ENCODE measurements around the gene C12orf75.

C12orf75 gene

DNA sequence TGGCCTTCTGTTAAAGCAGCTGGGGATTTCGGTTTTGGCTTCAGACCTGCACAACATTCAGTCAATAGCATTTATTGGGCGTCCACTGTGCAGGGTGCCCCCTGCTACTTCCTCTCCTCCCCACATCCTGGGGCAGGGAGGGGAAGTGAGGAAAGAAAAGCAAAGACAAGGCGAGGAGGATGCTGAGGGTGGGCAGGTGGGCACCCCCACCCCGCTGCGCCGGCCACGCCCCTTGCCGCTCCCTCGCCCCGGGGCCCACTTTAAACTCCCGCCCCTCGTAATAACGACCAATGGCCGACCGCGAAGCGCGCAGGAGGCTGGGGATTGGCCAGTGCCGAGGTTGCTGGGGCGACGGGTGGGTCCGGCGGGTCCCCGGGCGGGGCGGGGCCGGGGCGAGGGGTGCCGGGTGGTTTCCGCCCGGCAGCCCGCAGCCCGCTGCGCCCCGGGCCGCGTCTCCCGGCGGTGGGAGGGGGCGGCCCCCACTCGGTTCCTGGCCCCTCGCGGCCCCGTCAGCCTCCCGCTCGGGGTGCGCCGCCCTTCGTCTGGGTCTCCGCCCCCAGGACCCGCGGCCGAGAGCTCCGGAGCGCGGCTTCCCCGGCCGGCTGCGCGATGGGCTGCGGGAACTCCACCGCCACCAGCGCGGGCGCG, at the start of gene C12orf75:
TSS of gene C12orf75 (plus strand) at position 409 of the 648 bp plus-strand sequence. CDS start at position 610, 201 bp downstream.
- H3K27ac ChIP-seq: peak within 1 kb of the TSS; percentile 48
- TF ChIP-seq, protein P1, sequence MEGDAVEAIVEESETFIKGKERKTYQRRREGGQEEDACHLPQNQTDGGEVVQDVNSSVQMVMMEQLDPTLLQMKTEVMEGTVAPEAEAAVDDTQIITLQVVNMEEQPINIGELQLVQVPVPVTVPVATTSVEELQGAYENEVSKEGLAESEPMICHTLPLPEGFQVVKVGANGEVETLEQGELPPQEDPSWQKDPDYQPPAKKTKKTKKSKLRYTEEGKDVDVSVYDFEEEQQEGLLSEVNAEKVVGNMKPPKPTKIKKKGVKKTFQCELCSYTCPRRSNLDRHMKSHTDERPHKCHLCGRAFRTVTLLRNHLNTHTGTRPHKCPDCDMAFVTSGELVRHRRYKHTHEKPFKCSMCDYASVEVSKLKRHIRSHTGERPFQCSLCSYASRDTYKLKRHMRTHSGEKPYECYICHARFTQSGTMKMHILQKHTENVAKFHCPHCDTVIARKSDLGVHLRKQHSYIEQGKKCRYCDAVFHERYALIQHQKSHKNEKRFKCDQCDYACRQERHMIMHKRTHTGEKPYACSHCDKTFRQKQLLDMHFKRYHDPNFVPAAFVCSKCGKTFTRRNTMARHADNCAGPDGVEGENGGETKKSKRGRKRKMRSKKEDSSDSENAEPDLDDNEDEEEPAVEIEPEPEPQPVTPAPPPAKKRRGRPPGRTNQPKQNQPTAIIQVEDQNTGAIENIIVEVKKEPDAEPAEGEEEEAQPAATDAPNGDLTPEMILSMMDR (conservative IDR thresholded peaks at IDR 0.05): no peak
- TF ChIP-seq ZFX (IDR thresholded peaks at IDR 0.05): no peak

GRCh38 chr12:105280966-105281693, 49.4 kb upstream of the C12orf75 start:
- TF ChIP-seq, protein P1 (conservative IDR thresholded peaks at IDR 0.05): no peak
- TF ChIP-seq ZFX (IDR thresholded peaks at IDR 0.05): no peak
- no peak overlapping the region for H3K27ac ChIP-seq

GRCh38 chr12:105281694-105282049, 48.8 kb upstream of the C12orf75 start:
- H3K27ac ChIP-seq: no peak overlapping the region
- TF ChIP-seq, protein P1 (conservative IDR thresholded peaks at IDR 0.05): no peak
- no peak for TF ChIP-seq ZFX (IDR thresholded peaks at IDR 0.05)

DNA sequence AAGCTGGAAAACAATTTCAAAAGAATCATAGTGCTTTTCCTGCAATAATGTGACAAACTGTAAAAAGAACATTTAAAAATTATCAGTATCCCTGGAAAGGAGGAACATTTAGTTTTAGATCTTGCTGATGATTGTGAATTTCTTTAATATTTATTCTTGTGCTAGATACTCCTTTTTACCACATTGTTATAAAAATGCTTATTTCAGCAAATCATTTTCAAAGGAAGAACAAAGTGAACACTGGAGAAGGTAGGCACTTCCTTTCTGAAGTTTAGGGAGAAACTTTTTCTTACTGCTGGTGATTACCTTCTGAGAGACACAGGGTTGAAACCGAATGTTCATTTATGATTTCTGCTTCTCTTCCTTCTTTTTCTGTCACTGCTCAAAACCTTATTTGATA, 45.1 kb upstream of the C12orf75 start:
- H3K27ac ChIP-seq: no peak overlapping the region
- TF ChIP-seq ZFX (IDR thresholded peaks at IDR 0.05): no peak
- TF ChIP-seq, protein P1 (conservative IDR thresholded peaks at IDR 0.05): no peak

DNA sequence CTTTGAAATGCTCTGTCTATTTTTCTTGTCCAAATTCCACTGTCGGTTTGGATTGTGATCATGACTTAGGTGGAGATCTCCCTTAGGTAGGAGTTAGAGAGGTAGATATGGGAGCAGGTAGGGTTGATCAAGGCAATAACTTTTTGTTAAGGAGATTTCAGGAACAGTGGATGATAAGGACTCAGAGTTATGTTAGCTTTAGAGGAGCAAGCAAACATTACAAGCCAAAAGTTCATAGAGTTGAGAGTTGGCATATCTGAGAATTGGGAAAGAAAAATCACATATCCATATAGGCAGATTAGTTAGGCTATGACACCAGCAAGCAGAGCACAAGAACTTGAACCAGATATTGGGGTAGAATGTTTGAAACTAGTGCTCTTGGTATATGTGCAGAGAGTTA, 43.1 kb upstream of the C12orf75 start:
- H3K27ac ChIP-seq: no peak overlapping the region
- TF ChIP-seq ZFX (IDR thresholded peaks at IDR 0.05): no peak
- TF ChIP-seq, protein P1 (conservative IDR thresholded peaks at IDR 0.05): no peak

DNA sequence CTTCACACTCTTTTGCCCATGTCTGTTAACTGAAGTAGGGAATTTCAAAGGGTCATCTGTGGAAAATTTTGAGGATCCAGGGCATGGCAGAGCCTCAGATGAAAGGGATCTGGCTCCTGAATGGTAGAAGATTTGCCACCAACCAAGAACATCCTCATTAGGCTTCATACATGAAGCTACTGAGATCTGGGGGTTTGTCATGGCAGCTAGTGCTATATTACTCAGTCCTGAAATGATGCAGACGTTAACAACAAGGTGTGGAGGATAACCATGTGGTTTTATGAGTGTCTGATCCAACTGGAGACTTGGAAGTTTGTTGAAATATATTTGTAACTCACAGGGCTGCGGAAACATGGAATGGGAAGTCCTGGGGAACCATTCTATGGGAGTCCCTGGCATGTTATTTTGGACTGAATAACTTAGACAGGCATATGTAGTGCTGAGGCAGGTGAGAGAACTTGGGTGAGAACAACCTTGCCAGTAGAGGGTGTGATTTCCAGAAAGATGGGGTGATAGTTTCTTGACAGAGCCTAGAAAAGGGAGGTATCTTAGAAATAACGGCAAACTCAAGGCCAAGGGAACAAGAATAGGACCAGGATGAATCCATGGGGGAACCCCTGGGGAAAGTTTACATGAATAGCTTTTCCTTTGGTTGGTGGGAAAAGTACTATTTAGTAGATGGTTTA, 42.0 kb upstream of the C12orf75 start:
- no peak overlapping the region for H3K27ac ChIP-seq
- TF ChIP-seq, protein P1 (conservative IDR thresholded peaks at IDR 0.05): no peak
- TF ChIP-seq ZFX (IDR thresholded peaks at IDR 0.05): no peak
